ENCODE results near the gene SLC35A3. TPM values are rescaled to one million over a fixed set of nuclear protein-coding genes. Genes with fewer than 3 reads are reported as not detected.

SLC35A3 gene
- total and polyA plus RNA-seq, 9 of the 15 experiments (the other 6 are each of a cell fraction or from before 2014, with no cell fraction given) = 3.5 to 21.7 (median 13.2) TPM

GRCh38 chr1:99943223-99943794 is 26.5 kb upstream of the SLC35A3 start (continued):
- TF ChIP-seq, protein P1, sequence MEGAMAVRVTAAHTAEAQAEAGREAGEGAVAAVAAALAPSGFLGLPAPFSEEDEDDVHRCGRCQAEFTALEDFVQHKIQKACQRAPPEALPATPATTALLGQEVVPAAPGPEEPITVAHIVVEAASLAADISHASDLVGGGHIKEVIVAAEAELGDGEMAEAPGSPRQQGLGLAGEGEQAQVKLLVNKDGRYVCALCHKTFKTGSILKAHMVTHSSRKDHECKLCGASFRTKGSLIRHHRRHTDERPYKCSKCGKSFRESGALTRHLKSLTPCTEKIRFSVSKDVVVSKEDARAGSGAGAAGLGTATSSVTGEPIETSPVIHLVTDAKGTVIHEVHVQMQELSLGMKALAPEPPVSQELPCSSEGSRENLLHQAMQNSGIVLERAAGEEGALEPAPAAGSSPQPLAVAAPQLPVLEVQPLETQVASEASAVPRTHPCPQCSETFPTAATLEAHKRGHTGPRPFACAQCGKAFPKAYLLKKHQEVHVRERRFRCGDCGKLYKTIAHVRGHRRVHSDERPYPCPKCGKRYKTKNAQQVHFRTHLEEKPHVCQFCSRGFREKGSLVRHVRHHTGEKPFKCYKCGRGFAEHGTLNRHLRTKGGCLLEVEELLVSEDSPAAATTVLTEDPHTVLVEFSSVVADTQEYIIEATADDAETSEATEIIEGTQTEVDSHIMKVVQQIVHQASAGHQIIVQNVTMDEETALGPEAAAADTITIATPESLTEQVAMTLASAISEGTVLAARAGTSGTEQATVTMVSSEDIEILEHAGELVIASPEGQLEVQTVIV (CRISPR knock-in tag; IDR thresholded peaks at IDR 0.05; ENCODE audit: borderline replicate concordance) = no peak
- TF ChIP-seq CREB1 (IDR thresholded peaks at IDR 0.05) (no peak), CREB1 (CRISPR knock-in tag; IDR thresholded peaks at IDR 0.05) (no peak), CC2D1A (IDR thresholded peaks at IDR 0.05) (no peak; the same call in 1 of the 2 replicates), ZNF324 (CRISPR knock-in tag; IDR thresholded peaks at IDR 0.05) (no peak), ZKSCAN8 (CRISPR knock-in tag; IDR thresholded peaks at IDR 0.05) (no peak), FOXK2 (conservative IDR thresholded peaks at IDR 0.05 in 1 of 2, IDR thresholded peaks at IDR 0.05 in 1 of 2; ENCODE audit: low read depth in 2 of 2) (peak in 1 of 2 experiments; percentile 33; a peak in 1 of 4 replicates), MXD1 (CRISPR knock-in tag; IDR thresholded peaks at IDR 0.05; ENCODE audit: borderline replicate concordance, poor library complexity, severe bottlenecking) (no peak), JUN (IDR thresholded peaks at IDR 0.05; ENCODE audit: borderline replicate concordance, low read depth, low read length) (no peak), JUN (CRISPR knock-in tag; IDR thresholded peaks at IDR 0.05; ENCODE audit: borderline replicate concordance) (no peak), EHMT2 (IDR thresholded peaks at IDR 0.05) (peak; percentile 32; the same call in 1 of the 2 replicates), FOXM1 (IDR thresholded peaks at IDR 0.05; ENCODE audit: low read depth) (peak; percentile 20; the same call in 1 of the 2 replicates), FOXM1 (CRISPR knock-in tag; IDR thresholded peaks at IDR 0.05; ENCODE audit: low read depth) (no peak), C11orf30 (IDR thresholded peaks at IDR 0.05; ENCODE audit: low read depth) (peak; percentile 97), SRSF9 (IDR thresholded peaks at IDR 0.05; ENCODE audit: borderline replicate concordance, low read depth, low read length) (no peak), ELF4 (CRISPR knock-in tag; IDR thresholded peaks at IDR 0.05) (no peak; the same call in 1 of the 2 replicates), SAFB2 (IDR thresholded peaks at IDR 0.05; ENCODE audit: borderline replicate concordance, low read depth, low read length, severe bottlenecking) (no peak), SETDB1 (IDR thresholded peaks at IDR 0.05; ENCODE audit: low read length) (no peak), XRCC4 (IDR thresholded peaks at IDR 0.05; ENCODE audit: extremely low read depth, insufficient read depth, insufficient read length) (no peak), HMG20A (CRISPR knock-in tag; conservative IDR thresholded peaks at IDR 0.05) (no peak), ZNF174 (CRISPR knock-in tag; IDR thresholded peaks at IDR 0.05) (no peak), HDAC6 (IDR thresholded peaks at IDR 0.05; ENCODE audit: low read depth, low read length) (no peak), ETV1 (tag; conservative IDR thresholded peaks at IDR 0.05; ENCODE audit: low read depth) (no peak), RBM14 (IDR thresholded peaks at IDR 0.05; ENCODE audit: borderline replicate concordance, insufficient read depth, low read depth, low read length) (no peak), CBFA2T2 (conservative IDR thresholded peaks at IDR 0.05) (peak; percentile 88), MCM3 (IDR thresholded peaks at IDR 0.05) (no peak), HDAC2 (IDR thresholded peaks at IDR 0.05) (0 out of 2 replicates have a peak, but pooled peaks have one; percentile 69)
- TF ChIP-seq, protein P2, sequence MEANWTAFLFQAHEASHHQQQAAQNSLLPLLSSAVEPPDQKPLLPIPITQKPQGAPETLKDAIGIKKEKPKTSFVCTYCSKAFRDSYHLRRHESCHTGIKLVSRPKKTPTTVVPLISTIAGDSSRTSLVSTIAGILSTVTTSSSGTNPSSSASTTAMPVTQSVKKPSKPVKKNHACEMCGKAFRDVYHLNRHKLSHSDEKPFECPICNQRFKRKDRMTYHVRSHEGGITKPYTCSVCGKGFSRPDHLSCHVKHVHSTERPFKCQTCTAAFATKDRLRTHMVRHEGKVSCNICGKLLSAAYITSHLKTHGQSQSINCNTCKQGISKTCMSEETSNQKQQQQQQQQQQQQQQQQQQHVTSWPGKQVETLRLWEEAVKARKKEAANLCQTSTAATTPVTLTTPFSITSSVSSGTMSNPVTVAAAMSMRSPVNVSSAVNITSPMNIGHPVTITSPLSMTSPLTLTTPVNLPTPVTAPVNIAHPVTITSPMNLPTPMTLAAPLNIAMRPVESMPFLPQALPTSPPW (CRISPR knock-in tag; IDR thresholded peaks at IDR 0.05) = no peak; the same call in 1 of the 2 replicates
